Panc1 (cell line): ENCODE results near the gene CKMT1B. TPM values are rescaled to one million over a fixed set of nuclear protein-coding genes. Genes with fewer than 3 reads are reported as not detected.
"Not testable (repeated sequence)": the region's sequence is repeated elsewhere in the genome, so short reads cannot be mapped to it uniquely, and the experiment has no call there.

Source experiments
- ATAC-seq: fragments of 200-7000 bp; cut with Tn5 transposase; 2 replicates; pipeline ENCODE4 v1.9.1; 2020; ENCODE audit warnings: mild to moderate bottlenecking, moderate library complexity
- BruUV-seq: library from RNA; stranded (reverse); fragments of 400-500 nt; replicated peaks from 2 replicates; lab custom pipeline; 2021; lab: Mats Ljungman, UMichigan
- CTCF ChIA-PET: fragments of 300-600 bp; sonication (Branson Sonifier 250); formaldehyde crosslinking; loops from one replicate; lab custom pipeline; 2022; ENCODE audit warnings: antibody characterized with exemption; lab: Charles Lee
- POLR2A ChIA-PET: fragments of 300-600 bp; sonication (Branson Sonifier 250); formaldehyde crosslinking; loops from one replicate; lab custom pipeline; 2022; ENCODE audit warnings: antibody characterized with exemption; lab: Charles Lee
- DNase-seq: peaks from one replicate; pipeline ENCODE4 v3.0.0-alpha.2; 2010; ENCODE audit warnings: low read depth, low spot score
- H3K27ac ChIP-seq: 2 replicates; pipeline ENCODE4 v1.5.1; 2011; ENCODE audit warnings: mild to moderate bottlenecking, low read length, inconsistent platforms
- H3K27me3 ChIP-seq: fragments of 200-500 bp; sonication (Bioruptor generic); 2 replicates; pipeline ENCODE4 v1.6.0; 2014; ENCODE audit warnings: low read length, inconsistent platforms; ENCODE audit not compliant: control insufficient read depth, insufficient read depth
- H3K36me3 ChIP-seq: fragments of 200-500 bp; sonication (Bioruptor generic); 2 replicates; pipeline ENCODE4 v1.5.1; 2014; ENCODE audit warnings: inconsistent platforms, mild to moderate bottlenecking, low read length, moderate library complexity; ENCODE audit not compliant: control insufficient read depth, insufficient read depth
- H3K4me1 ChIP-seq: 2 replicates; pipeline ENCODE4 v1.5.1; 2011; ENCODE audit warnings: inconsistent platforms, mild to moderate bottlenecking, low read length, moderate library complexity; ENCODE audit not compliant: control insufficient read depth, insufficient read depth
- H3K4me3 ChIP-seq, 2 experiments: 2 replicates each; pipeline ENCODE4 v1.5.1; 2011 to 2012; ENCODE audit warnings: low read depth in 2 of 2, low read length in 2 of 2, mild to moderate bottlenecking in 2 of 2, inconsistent platforms in 1 of 2, moderate library complexity in 1 of 2
- H3K9me3 ChIP-seq: fragments of 200-500 bp; sonication (Bioruptor generic); 2 replicates; pipeline ENCODE4 v1.5.1; 2014; ENCODE audit warnings: low read depth, mild to moderate bottlenecking, inconsistent platforms, low read length, moderate library complexity; ENCODE audit not compliant: control insufficient read depth, insufficient read depth
- in situ Hi-C: cut with HindIII; loops from 2 replicates; pipeline ENCODE4 v1.10.0; 2016; ENCODE audit warnings: low sequenced_read_pairs, low pct_unique_long_range_greater_than_20kb
- intact Hi-C: fragments of 100-400 bp; cut with micrococcal nuclease; formaldehyde crosslinking; loops from one replicate; pipeline ENCODE4 v1.10.0; 2022; ENCODE audit not compliant: unreplicated experiment
- total RNA-seq: library from RNA; stranded (reverse); gene quantifications from one replicate; pipeline ENCODE4 v1.2.1, GENCODE V29; 2021; ENCODE audit not compliant: unreplicated experiment

The CKMT1B gene
- total RNA-seq, 1 experiment from 2014 or later: 2.4 TPM

DNA sequence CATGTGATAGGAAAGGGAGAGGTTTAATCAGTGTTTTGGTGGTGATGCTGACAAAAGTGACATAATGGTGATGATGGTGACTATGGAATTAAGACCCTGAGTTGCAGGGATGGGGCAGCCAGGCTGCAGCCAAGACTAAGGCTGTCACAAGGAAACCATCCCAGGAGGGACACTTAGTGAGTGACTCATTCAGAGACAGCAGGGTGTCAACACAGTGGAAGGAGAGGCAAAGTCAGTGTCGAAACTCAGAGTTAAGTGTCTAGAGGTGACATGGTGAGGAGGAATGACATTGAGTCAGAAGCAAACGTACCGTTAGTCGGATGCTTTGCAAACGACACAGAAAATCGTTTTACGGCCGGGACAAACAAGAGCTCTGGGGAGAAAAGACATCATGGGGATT is 30.0 kb upstream of the CKMT1B start:
- in situ Hi-C loops, H3K4me3 ChIP-seq, intact Hi-C loops, ATAC-seq, CTCF ChIA-PET, DNase-seq, H3K9me3 ChIP-seq, H3K36me3 ChIP-seq, H3K27me3 ChIP-seq, H3K27ac ChIP-seq, BruUV-seq, H3K4me1 ChIP-seq, POLR2A ChIA-PET: not testable (repeated sequence)

GRCh38 chr15:43566615-43567014 is 27.2 kb upstream of the CKMT1B start:
- H3K27ac ChIP-seq, intact Hi-C loops, in situ Hi-C loops, H3K4me3 ChIP-seq, H3K27me3 ChIP-seq, H3K36me3 ChIP-seq, ATAC-seq, POLR2A ChIA-PET, BruUV-seq, H3K4me1 ChIP-seq, CTCF ChIA-PET, DNase-seq, H3K9me3 ChIP-seq: not testable (repeated sequence)

DNA sequence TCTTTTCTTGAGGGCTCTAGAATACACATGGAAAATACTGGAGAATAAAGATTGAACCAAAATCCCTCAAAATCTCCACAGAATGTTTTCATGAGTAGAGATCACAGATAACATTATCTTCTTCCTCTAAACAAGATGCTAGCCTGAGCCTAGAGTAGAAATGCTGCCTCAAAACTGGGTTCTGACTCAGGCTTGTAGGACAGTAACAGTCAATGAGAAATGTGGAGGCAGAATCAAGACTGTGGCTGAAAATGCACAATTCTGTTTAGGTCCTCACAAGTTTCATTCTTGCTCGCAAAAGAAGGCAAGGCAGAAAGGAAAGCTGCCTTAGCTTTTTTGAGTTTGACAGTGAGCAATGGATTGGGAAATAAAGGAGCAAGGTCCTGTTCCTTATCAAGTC is 19.2 kb upstream of the CKMT1B start:
- H3K4me3 ChIP-seq, POLR2A ChIA-PET, H3K4me1 ChIP-seq, BruUV-seq, intact Hi-C loops, DNase-seq, H3K27me3 ChIP-seq, CTCF ChIA-PET, in situ Hi-C loops, H3K9me3 ChIP-seq, H3K36me3 ChIP-seq, H3K27ac ChIP-seq, ATAC-seq: not testable (repeated sequence)

- CTCF ChIA-PET, in situ Hi-C loops, H3K4me1 ChIP-seq, H3K27me3 ChIP-seq, intact Hi-C loops, H3K36me3 ChIP-seq, POLR2A ChIA-PET, BruUV-seq, H3K27ac ChIP-seq, H3K9me3 ChIP-seq, H3K4me3 ChIP-seq, DNase-seq: not testable (repeated sequence)
- ATAC-seq: peak; percentile 99
These were observed 3.9 kb upstream of the CKMT1B start, which contains the start of gene PPIP5K1 for GRCh38 chr15:43589778-43590466. Gene PPIP5K1, minus strand, starts transcription at chr15:43590208. Its CDS starts 5,704 bp downstream, at chr15:43584504.

GRCh38 chr15:43592841-43593240 is 986 bp upstream of the CKMT1B start:
- BruUV-seq, H3K36me3 ChIP-seq, H3K27ac ChIP-seq, DNase-seq, ATAC-seq, H3K27me3 ChIP-seq, POLR2A ChIA-PET, H3K9me3 ChIP-seq, H3K4me3 ChIP-seq, H3K4me1 ChIP-seq, intact Hi-C loops, CTCF ChIA-PET, in situ Hi-C loops: not testable (repeated sequence)

DNA sequence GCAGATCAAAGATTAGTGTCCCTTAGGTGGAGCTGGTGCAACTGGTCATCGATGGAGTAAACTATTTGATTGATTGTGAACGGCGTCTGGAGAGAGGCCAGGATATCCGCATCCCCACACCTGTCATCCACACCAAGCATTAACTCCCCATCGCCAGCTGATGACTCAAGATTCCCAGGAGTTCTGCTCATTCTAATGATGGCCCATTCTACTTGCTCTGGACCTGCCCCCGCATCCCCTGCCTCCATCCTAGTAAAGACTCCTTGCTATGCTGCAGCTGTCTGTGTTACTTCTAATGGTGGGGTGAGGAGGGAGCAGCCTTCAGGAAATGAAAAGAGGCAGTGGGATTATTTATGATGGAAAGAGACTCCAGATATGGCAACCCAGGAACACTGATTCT is 5.3 kb downstream of the CKMT1B start:
- in situ Hi-C loops, POLR2A ChIA-PET: not testable (repeated sequence)

GRCh38 chr15:43600200-43600599 is 6.4 kb downstream of the CKMT1B start:
- BruUV-seq: not testable (repeated sequence)

More for the DNA sequence above, 5.3 kb downstream of the CKMT1B start:
- BruUV-seq, H3K9me3 ChIP-seq, H3K27me3 ChIP-seq, H3K4me1 ChIP-seq, ATAC-seq, H3K27ac ChIP-seq, H3K4me3 ChIP-seq, DNase-seq, intact Hi-C loops, CTCF ChIA-PET, H3K36me3 ChIP-seq: not testable (repeated sequence)

More at GRCh38 chr15:43600200-43600599, 6.4 kb downstream of the CKMT1B start:
- DNase-seq, H3K4me3 ChIP-seq, CTCF ChIA-PET, H3K36me3 ChIP-seq, ATAC-seq, in situ Hi-C loops, H3K27me3 ChIP-seq, H3K27ac ChIP-seq, H3K9me3 ChIP-seq, intact Hi-C loops, POLR2A ChIA-PET, H3K4me1 ChIP-seq: not testable (repeated sequence)
